GM13976 (cell line): ENCODE results near the gene HIGD1A.

Source experiments
- DNase-seq: peaks from one replicate; pipeline ENCODE4 v3.0.0; 2012; ENCODE audit warnings: low spot score
- CTCF ChIP-seq: IDR thresholded peaks from 2 replicates; pipeline ENCODE4 v1.5.1; 2012; ENCODE audit warnings: borderline replicate concordance, mild to moderate bottlenecking; ENCODE audit not compliant: insufficient read depth; ENCODE audit errors: extremely low read depth, missing control alignments, control extremely low read depth
- in situ Hi-C: fragments of 300-500 bp; cut with MboI; formaldehyde crosslinking; loops from one replicate; pipeline ENCODE4 v1.12.0; 2022; ENCODE audit warnings: low sequenced_read_pairs, mixed read lengths, inconsistent platforms; ENCODE audit not compliant: unreplicated experiment

Gene HIGD1A

GRCh38 chr3:42762046-42762724 is 42.1 kb downstream of the HIGD1A start:
- no peak for TF ChIP-seq CTCF
- DNase-seq = no peak
- in situ Hi-C loops = no loop called here

- DNase-seq = no peak
- no peak for TF ChIP-seq CTCF
- in situ Hi-C loops = no loop called here
Measured at GRCh38 chr3:42758126-42758525, 46.2 kb downstream of the HIGD1A start.

GRCh38 chr3:42756681-42757213 is 47.5 kb downstream of the HIGD1A start:
- in situ Hi-C loops = no loop called here
- no peak for DNase-seq
- TF ChIP-seq CTCF = no peak

GRCh38 chr3:42755681-42756578 is 48.4 kb downstream of the HIGD1A start:
- DNase-seq = no peak
- no peak for TF ChIP-seq CTCF
- in situ Hi-C loops = no loop called here

- no peak for TF ChIP-seq CTCF
- in situ Hi-C loops = no loop called here
- DNase-seq = no peak
Measured at GRCh38 chr3:42753757-42754156, 50.5 kb downstream of the HIGD1A start.

- in situ Hi-C loops = no loop called here
- DNase-seq = no peak
- TF ChIP-seq CTCF = no peak
Measured at GRCh38 chr3:42752961-42753360, 51.3 kb downstream of the HIGD1A start.
